ENCODE results near the gene LCP2. TPM values are rescaled to one million over a fixed set of nuclear protein-coding genes. Genes with fewer than 3 reads are reported as not detected.
A peak's percentile ranks its signal among the peaks of the same experiment; 100 is the strongest.

The LCP2 gene
- total and polyA plus RNA-seq, 10 of the 15 experiments (the other 5 are each of a cell fraction or from before 2014, with no cell fraction given), result 8.0 to 50.5 (median 20.6) TPM

- TF ChIP-seq GATAD2B (conservative IDR thresholded peaks at IDR 0.05; ENCODE audit: low read depth), result 0 out of 2 replicates have a peak, but pooled peaks have one; percentile 37
- TF ChIP-seq MTA2 (IDR thresholded peaks at IDR 0.05; ENCODE audit: low read depth), result peak; percentile 37; the same call in 1 of the 2 replicates
- no peak for TF ChIP-seq HDAC6 (IDR thresholded peaks at IDR 0.05; ENCODE audit: unreplicated experiment)
- peak; percentile 63; the same call in 1 of the 2 replicates for TF ChIP-seq IRF4 (IDR thresholded peaks at IDR 0.05; ENCODE audit: low read depth, low read length)
- TF ChIP-seq CHD2 (IDR thresholded peaks at IDR 0.05; ENCODE audit: borderline replicate concordance, low read depth, low read length), result 0 out of 2 replicates have a peak, but pooled peaks have one; percentile 6
- no peak for TF ChIP-seq EZH2 (IDR thresholded peaks at IDR 0.05; ENCODE audit: borderline replicate concordance, control insufficient read depth, low read depth, low read length)
- 0 out of 2 replicates have a peak, but pooled peaks have one; percentile 29 for TF ChIP-seq ESRRA (IDR thresholded peaks at IDR 0.05; ENCODE audit: low read length)
- peak in 1 of 2 experiments; percentile 55; a peak in 1 of 4 replicates for TF ChIP-seq SRF (IDR thresholded peaks at IDR 0.05; ENCODE audit: low read depth in 2 of 2, low read length in 2 of 2)
- no peak for TF ChIP-seq NRF1 (conservative IDR thresholded peaks at IDR 0.05; ENCODE audit: low read depth, low read length)
- TF ChIP-seq ATF3 (IDR thresholded peaks at IDR 0.05; ENCODE audit: borderline replicate concordance, extremely low read depth, low read depth, low read length), result peak; percentile 32; the same call in 1 of the 2 replicates
- 0 out of 3 replicates have a peak, but pooled peaks have one; percentile 34 for TF ChIP-seq POU2F2 (IDR thresholded peaks at IDR 0.05; ENCODE audit: borderline replicate concordance, low read depth, low read length)
- peak; percentile 37; the same call in 1 of the 2 replicates for TF ChIP-seq YY1 (IDR thresholded peaks at IDR 0.05; ENCODE audit: low read depth, low read length)
- TF ChIP-seq MEF2B (IDR thresholded peaks at IDR 0.05; ENCODE audit: partially characterized antibody, poor library complexity, severe bottlenecking), result peak; percentile 54
- TF ChIP-seq RUNX3 (IDR thresholded peaks at IDR 0.05; ENCODE audit: low read length), result peak; percentile 76
- peak; percentile 95 to 100 (median 97); a peak in 5 of 6 replicates for TF ChIP-seq CTCF (IDR thresholded peaks at IDR 0.05 in 2 of 3, conservative IDR thresholded peaks at IDR 0.05 in 1 of 3; ENCODE audit: control insufficient read depth in 2 of 3, extremely low read depth in 1 of 3, insufficient read depth in 1 of 3, low read depth in 3 of 3, low read length in 3 of 3)
- no peak for TF ChIP-seq CREM (IDR thresholded peaks at IDR 0.05; ENCODE audit: low read depth)
- 0 out of 2 replicates have a peak, but pooled peaks have one; percentile 32 for TF ChIP-seq RB1 (IDR thresholded peaks at IDR 0.05; ENCODE audit: borderline replicate concordance)
- no peak for TF ChIP-seq HDAC2 (IDR thresholded peaks at IDR 0.05)
- peak; percentile 64 for TF ChIP-seq NBN (IDR thresholded peaks at IDR 0.05)
- peak; percentile 42 for TF ChIP-seq RELA (IDR thresholded peaks at IDR 0.05; ENCODE audit: borderline replicate concordance, partially characterized antibody)
- TF ChIP-seq ZNF592 (IDR thresholded peaks at IDR 0.05), result peak; percentile 78; the same call in 1 of the 2 replicates
- TF ChIP-seq NR2F1 (conservative IDR thresholded peaks at IDR 0.05), result peak; percentile 73
- TF ChIP-seq ZNF217 (IDR thresholded peaks at IDR 0.05), result peak; percentile 60; the same call in 1 of the 2 replicates
Observed at GRCh38 chr5:170338933-170339779, 41.6 kb upstream of the LCP2 start (continued).
